ENCODE data around the gene PIK3R6.

The PIK3R6 gene

GRCh38 chr17:8791248-8791909 is 76.1 kb downstream of the PIK3R6 start:
- no peak overlapping the region for H3K4me3 ChIP-seq (ENCODE audit: low read depth, low read length)
- no peak for DNase-seq (ENCODE audit: low read depth)
- TF ChIP-seq MAX (IDR thresholded peaks at IDR 0.05; ENCODE audit: low read depth, low read length), result no peak
- TF ChIP-seq CTCF (IDR thresholded peaks at IDR 0.05; ENCODE audit: low read depth, low read length), result no peak

GRCh38 chr17:8789743-8790142 is 77.7 kb downstream of the PIK3R6 start:
- TF ChIP-seq POLR2A (IDR thresholded peaks at IDR 0.05; ENCODE audit: extremely low read depth, insufficient read length) (no peak), CTCF (IDR thresholded peaks at IDR 0.05; ENCODE audit: low read depth, low read length) (no peak), MAX (IDR thresholded peaks at IDR 0.05; ENCODE audit: low read depth, low read length) (no peak), MYC (IDR thresholded peaks at IDR 0.05; ENCODE audit: low read depth, low read length) (no peak)
- no peak for DNase-seq (ENCODE audit: low read depth)
- no peak overlapping the region for H3K4me3 ChIP-seq (ENCODE audit: low read depth, low read length)

- no peak for DNase-seq (ENCODE audit: low read depth)
- no peak overlapping the region for H3K4me3 ChIP-seq (ENCODE audit: low read depth, low read length)
- TF ChIP-seq POLR2A (IDR thresholded peaks at IDR 0.05; ENCODE audit: extremely low read depth, insufficient read length), result no peak
- TF ChIP-seq CTCF (IDR thresholded peaks at IDR 0.05; ENCODE audit: low read depth, low read length), result no peak
- TF ChIP-seq MAX (IDR thresholded peaks at IDR 0.05; ENCODE audit: low read depth, low read length), result no peak
- no peak for TF ChIP-seq MYC (IDR thresholded peaks at IDR 0.05; ENCODE audit: low read depth, low read length)
These were observed 78.5 kb downstream of the PIK3R6 start for GRCh38 chr17:8788998-8789397.

GRCh38 chr17:8785547-8786413 is 81.7 kb downstream of the PIK3R6 start:
- no peak overlapping the region for H3K4me3 ChIP-seq (ENCODE audit: low read depth, low read length)
- TF ChIP-seq MAX (IDR thresholded peaks at IDR 0.05; ENCODE audit: low read depth, low read length), result no peak
- no peak for TF ChIP-seq MYC (IDR thresholded peaks at IDR 0.05; ENCODE audit: low read depth, low read length)
- TF ChIP-seq POLR2A (IDR thresholded peaks at IDR 0.05; ENCODE audit: extremely low read depth, insufficient read length), result no peak
- TF ChIP-seq CTCF (IDR thresholded peaks at IDR 0.05; ENCODE audit: low read depth, low read length), result peak; percentile 72
- DNase-seq (ENCODE audit: low read depth), result peak; percentile 46

- no peak for TF ChIP-seq POLR2A (IDR thresholded peaks at IDR 0.05; ENCODE audit: extremely low read depth, insufficient read length)
- H3K4me3 ChIP-seq (ENCODE audit: low read depth, low read length), result no peak overlapping the region
- no peak for DNase-seq (ENCODE audit: low read depth)
These were observed 85.3 kb downstream of the PIK3R6 start for GRCh38 chr17:8782176-8782575.

- no peak for DNase-seq (ENCODE audit: low read depth)
- no peak overlapping the region for H3K4me3 ChIP-seq (ENCODE audit: low read depth, low read length)
- TF ChIP-seq CTCF (IDR thresholded peaks at IDR 0.05; ENCODE audit: low read depth, low read length) (no peak), MYC (IDR thresholded peaks at IDR 0.05; ENCODE audit: low read depth, low read length) (no peak), POLR2A (IDR thresholded peaks at IDR 0.05; ENCODE audit: extremely low read depth, insufficient read length) (no peak), MAX (IDR thresholded peaks at IDR 0.05; ENCODE audit: low read depth, low read length) (no peak)
These were observed 85.7 kb downstream of the PIK3R6 start for GRCh38 chr17:8781776-8782175.

All from NB4 (cell line).